IMR-90 (cell line): Measurements from ENCODE around the gene ASXL2. TPM values are rescaled to one million over a fixed set of nuclear protein-coding genes. Genes with fewer than 3 reads are reported as not detected.
"Not testable (repeated sequence)": the region's sequence is repeated elsewhere in the genome, so short reads cannot be mapped to it uniquely, and the experiment has no call there.

Source experiments
- ATAC-seq: fragments of 200-7000 bp; cut with Tn5 transposase; 2 replicates; pipeline ENCODE4 v1.9.1; 2020; ENCODE audit warnings: low read depth, mild to moderate bottlenecking, moderate library complexity
- BruUV-seq: library from RNA; stranded (reverse); fragments of 400-500 nt; replicated peaks from 2 replicates; lab custom pipeline; 2021; lab: Mats Ljungman, UMichigan
- CTCF ChIA-PET: fragments of 300-600 bp; formaldehyde crosslinking; extraction: SDS; loops from one replicate; lab custom pipeline; 2021; ENCODE audit warnings: antibody characterized with exemption; lab: Yijun Ruan, JAX
- POLR2A ChIA-PET: fragments of 300-600 bp; sonication (Branson Sonifier 250); formaldehyde crosslinking; loops from one replicate; lab custom pipeline; 2022; ENCODE audit warnings: antibody characterized with exemption; ENCODE audit not compliant: unreplicated experiment; lab: Charles Lee
- DNase-seq: peaks from one replicate; pipeline ENCODE4 v3.0.0; 2013
- H2AFZ ChIP-seq: replicated peaks from 2 replicates; pipeline ENCODE3; 2013; ENCODE audit warnings: low read length, mild to moderate bottlenecking; ENCODE audit not compliant: poor library complexity
- H2AK5ac ChIP-seq: 2 replicates; pipeline ENCODE4 v1.6.1; 2013; ENCODE audit warnings: low read depth, low read length, inconsistent platforms
- H2AK9ac ChIP-seq: replicated peaks from 2 replicates; pipeline ENCODE3; 2013; ENCODE audit warnings: mild to moderate bottlenecking, low read depth, low read length, moderate library complexity; ENCODE audit not compliant: poor library complexity
- H2BK120ac ChIP-seq: 2 replicates; pipeline ENCODE4 v1.6.1; 2013; ENCODE audit warnings: low read depth, low read length, inconsistent platforms
- H2BK15ac ChIP-seq: 3 replicates; pipeline ENCODE4 v1.6.1; 2013; ENCODE audit warnings: low read depth, low read length, inconsistent platforms
- H2BK20ac ChIP-seq: 2 replicates; pipeline ENCODE4 v1.6.1; 2013; ENCODE audit warnings: low read depth, mild to moderate bottlenecking, inconsistent platforms, low read length, moderate library complexity
- H2BK5ac ChIP-seq: 2 replicates; pipeline ENCODE4 v1.6.1; 2013; ENCODE audit warnings: mild to moderate bottlenecking, low read depth, low read length, inconsistent platforms; ENCODE audit not compliant: poor library complexity, severe bottlenecking
- H3K14ac ChIP-seq: replicated peaks from 2 replicates; pipeline ENCODE4 v1.6.1; 2013; ENCODE audit warnings: low read depth, low read length, inconsistent platforms
- H3K18ac ChIP-seq: 2 replicates; pipeline ENCODE4 v1.6.1; 2013; ENCODE audit warnings: low read depth, low read length, control low read depth
- H3K23ac ChIP-seq: 2 replicates; pipeline ENCODE4 v1.6.1; 2013; ENCODE audit warnings: low read depth, low read length, inconsistent platforms
- H3K27ac ChIP-seq: 2 replicates; pipeline ENCODE4 v1.5.1; 2013; ENCODE audit warnings: mild to moderate bottlenecking, control low read depth, low read length; ENCODE audit not compliant: insufficient read depth
- H3K27me3 ChIP-seq: 2 replicates; pipeline ENCODE4 v1.6.1; 2013; ENCODE audit warnings: low read length; ENCODE audit not compliant: control insufficient read depth, insufficient read depth
- H3K36me3 ChIP-seq: 2 replicates; pipeline ENCODE4 v1.6.1; 2013; ENCODE audit warnings: low read length, mixed read lengths; ENCODE audit not compliant: control insufficient read depth, insufficient read depth
- H3K4ac ChIP-seq: 2 replicates; pipeline ENCODE4 v1.6.1; 2013; ENCODE audit warnings: low read depth, low read length, inconsistent platforms
- H3K4me1 ChIP-seq: 2 replicates; pipeline ENCODE4 v1.6.1; 2013; ENCODE audit warnings: low read length, mixed read lengths; ENCODE audit not compliant: control insufficient read depth, insufficient read depth
- H3K4me2 ChIP-seq: 2 replicates; pipeline ENCODE4 v1.6.1; 2013; ENCODE audit warnings: low read depth, mild to moderate bottlenecking, control low read depth, low read length, moderate library complexity
- H3K4me3 ChIP-seq: 2 replicates; pipeline ENCODE4 v1.5.1; 2013; ENCODE audit warnings: low read depth, mild to moderate bottlenecking, control low read depth, low read length, moderate library complexity; ENCODE audit not compliant: insufficient read depth
- H3K56ac ChIP-seq: 2 replicates; pipeline ENCODE4 v1.6.1; 2013; ENCODE audit warnings: low read length, inconsistent platforms; ENCODE audit not compliant: insufficient read depth; ENCODE audit errors: extremely low read depth
- H3K79me1 ChIP-seq, 2 experiments: 2 replicates each; pipeline ENCODE4 v1.6.1; 2013; ENCODE audit warnings: low read length in 2 of 2, inconsistent platforms in 1 of 2, low read depth in 1 of 2
- H3K9ac ChIP-seq: 2 replicates; pipeline ENCODE4 v1.6.1; 2013; ENCODE audit warnings: low read depth, low read length, control low read depth
- H3K9me1 ChIP-seq: 2 replicates; pipeline ENCODE4 v1.6.1; 2013; ENCODE audit warnings: low read length, inconsistent platforms; ENCODE audit not compliant: insufficient read depth
- H3K9me3 ChIP-seq: 2 replicates; pipeline ENCODE4 v1.6.1; 2013; ENCODE audit warnings: low read length; ENCODE audit not compliant: control insufficient read depth, insufficient read depth
- H4K20me1 ChIP-seq: 2 replicates; pipeline ENCODE4 v1.6.1; 2013; ENCODE audit warnings: low read length, inconsistent platforms; ENCODE audit not compliant: insufficient read depth
- H4K5ac ChIP-seq: 2 replicates; pipeline ENCODE4 v1.6.1; 2013; ENCODE audit warnings: mild to moderate bottlenecking, low read depth, low read length, control low read depth
- H4K8ac ChIP-seq, 2 experiments: 2 replicates each; pipeline ENCODE4 v1.6.1; 2013; ENCODE audit warnings: low read depth in 2 of 2, low read length in 2 of 2, control low read depth in 1 of 2, inconsistent platforms in 1 of 2
- H4K91ac ChIP-seq: 2 replicates; pipeline ENCODE4 v1.6.1; 2013; ENCODE audit warnings: low read depth, low read length, inconsistent platforms; ENCODE audit not compliant: insufficient read depth
- USF2 ChIP-seq: fragments of 150-350 bp; IDR thresholded peaks from 2 replicates; pipeline ENCODE4 v1.6.1; 2017; ENCODE audit warnings: mild to moderate bottlenecking, antibody characterized with exemption, low read length, low read depth
- WGBS, 2 experiments: methylation state at CpG; one replicate each; pipeline versions ENCODE4 v1.1.5 to v1.1.7; 2013; ENCODE audit warnings: missing lambda C conversion rate in 2 of 2; ENCODE audit not compliant: insufficient read length in 1 of 2; ENCODE audit errors: extremely low coverage in 2 of 2; 5-methylcytosine and 5-hydroxymethylcytosine counted together
- dilution Hi-C: fragments of 300-500 bp; cut with HindIII; formaldehyde crosslinking; loops from one replicate; pipeline ENCODE4 v1.14.3; 2018; ENCODE audit warnings: low sequenced_read_pairs; ENCODE audit not compliant: unreplicated experiment
- in situ Hi-C: fragments of 300-500 bp; cut with MboI; formaldehyde crosslinking; loops from 3 replicates; pipeline ENCODE4 v1.14.3; 2019; ENCODE audit warnings: low sequenced_read_pairs, inconsistent platforms, mixed read lengths
- intact Hi-C: fragments of 100-400 bp; cut with micrococcal nuclease; formaldehyde crosslinking; loops from 2 replicates; pipeline ENCODE4 v1.10.0; 2022
- polyA plus RNA-seq, 3 experiments: library from polyadenylated mRNA; depleted of rRNA; stranded (reverse); fragments of >200 nt; gene quantifications; 2 replicates each; pipeline ENCODE4 v1.2.3, GENCODE V29; 2012; ENCODE audit warnings: low replicate concordance in 1 of 3
- total RNA-seq: library from RNA; depleted of rRNA; stranded (reverse); fragments of >200 nt; gene quantifications from 2 replicates; pipeline ENCODE4 v1.2.3, GENCODE V29; 2012

The ASXL2 gene
- total and polyA plus RNA-seq, 2 of the 4 experiments (the other 2 are of a cell fraction): 5.3 to 8.1 TPM

DNA sequence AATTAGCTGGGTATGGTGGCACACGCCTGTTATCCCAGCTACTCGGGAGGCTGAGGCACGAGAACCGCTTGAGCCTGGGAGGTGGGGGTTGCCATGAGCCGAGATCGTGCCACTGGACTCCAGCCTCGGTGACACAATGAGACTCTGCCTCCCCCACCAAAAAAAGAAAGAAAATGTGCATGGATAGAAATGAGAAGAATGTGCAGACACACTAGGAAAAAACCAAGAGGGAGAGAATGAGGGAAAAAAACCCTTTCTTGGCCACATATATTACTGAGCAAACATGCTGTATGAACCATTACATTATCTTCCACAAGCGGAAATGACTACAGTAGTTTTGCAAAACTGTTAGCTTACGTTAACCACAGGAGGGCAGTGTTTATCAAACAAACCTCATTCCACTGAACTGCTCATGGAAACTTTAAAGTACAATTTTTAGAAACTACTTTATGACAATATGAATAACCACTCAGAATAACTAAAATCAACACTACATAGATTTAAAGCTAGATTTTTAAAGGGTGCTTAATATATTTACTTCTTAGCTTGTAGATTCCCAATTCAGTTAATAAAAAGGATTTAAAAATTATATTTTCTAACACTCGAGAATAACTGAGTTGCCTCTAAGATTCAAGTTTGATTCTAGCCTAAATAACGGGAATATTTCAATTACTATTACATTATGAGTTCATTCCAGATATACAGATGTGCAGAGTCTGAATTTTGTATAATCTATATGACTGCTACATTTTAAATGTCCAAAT is 26.4 kb downstream of the ASXL2 start (continued):
- TF ChIP-seq USF2: no peak

DNA sequence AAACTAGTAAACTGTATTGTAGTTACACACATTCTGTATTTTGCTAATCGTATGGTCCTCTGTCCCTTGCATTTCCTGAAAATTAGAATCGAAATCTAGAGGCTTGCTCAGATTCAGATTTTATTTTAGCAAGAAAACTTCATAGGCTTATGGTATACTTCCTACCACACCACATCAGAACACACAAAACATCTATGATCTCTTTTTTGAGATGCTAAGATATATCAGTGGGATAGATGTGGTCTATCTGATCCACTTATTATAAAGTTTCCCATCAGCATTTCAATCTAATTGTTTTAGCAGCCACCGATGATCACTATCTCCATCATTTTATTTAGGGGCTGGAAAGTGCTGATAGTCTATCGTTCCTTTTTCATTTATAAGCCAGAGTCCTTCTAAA is 27.9 kb downstream of the ASXL2 start:
- H2AK9ac ChIP-seq, POLR2A ChIA-PET, ATAC-seq, H3K27me3 ChIP-seq, H2BK20ac ChIP-seq, H3K4me3 ChIP-seq, intact Hi-C loops, H3K14ac ChIP-seq, H3K56ac ChIP-seq, H2AK5ac ChIP-seq, CTCF ChIA-PET, DNase-seq, H4K8ac ChIP-seq, H3K4ac ChIP-seq, H2BK120ac ChIP-seq, H3K4me2 ChIP-seq, H3K23ac ChIP-seq, H3K9me1 ChIP-seq, BruUV-seq, dilution Hi-C loops, H3K36me3 ChIP-seq, H2BK15ac ChIP-seq, H2AFZ ChIP-seq, H4K91ac ChIP-seq, H3K9me3 ChIP-seq, H3K27ac ChIP-seq, H4K5ac ChIP-seq, H3K4me1 ChIP-seq, H3K9ac ChIP-seq, H2BK5ac ChIP-seq, H3K18ac ChIP-seq: not testable (repeated sequence)
- no CpG with 5 or more reads among the region's 4 CpGs for WGBS, 2 experiments
- H3K79me1 ChIP-seq: peaks cover 17 to 65% of the 10 kb centered on the region in 2 experiments
- in situ Hi-C loops: loop anchor here (10.0 kb wide), 1 partner anchor 294 kb away; no protein-coding TSS in a partner anchor
- peaks cover 37% of the 10 kb centered on the region for H4K20me1 ChIP-seq

- H3K4me2 ChIP-seq, DNase-seq, CTCF ChIA-PET, dilution Hi-C loops, H4K5ac ChIP-seq, H3K4me1 ChIP-seq, H2BK20ac ChIP-seq, H3K9me3 ChIP-seq, H2BK15ac ChIP-seq, H3K14ac ChIP-seq, H3K23ac ChIP-seq, H3K36me3 ChIP-seq, H4K91ac ChIP-seq, H4K8ac ChIP-seq, H3K27ac ChIP-seq, H3K9me1 ChIP-seq, in situ Hi-C loops, H2AK9ac ChIP-seq, H3K4me3 ChIP-seq, ATAC-seq, H3K56ac ChIP-seq, BruUV-seq, intact Hi-C loops, H2BK5ac ChIP-seq, H3K18ac ChIP-seq, H3K9ac ChIP-seq, H2AFZ ChIP-seq, H3K4ac ChIP-seq, H2BK120ac ChIP-seq, H2AK5ac ChIP-seq, POLR2A ChIA-PET, H3K27me3 ChIP-seq: not testable (repeated sequence)
- peaks cover 20 to 60% of the 10 kb centered on the region in 2 experiments for H3K79me1 ChIP-seq
- H4K20me1 ChIP-seq: peaks cover 31% of the 10 kb centered on the region
- 100% methylated on average over 3 of the region's 7 CpGs; no CpG with 5 or more reads in 1 of the 2 experiments for WGBS, 2 experiments
Observed at GRCh38 chr2:25849350-25849749, 28.9 kb downstream of the ASXL2 start.
